ENCODE results near the gene PKM.

The PKM gene

GRCh38 chr15:72202302-72202701 lies 28.7 kb downstream of the PKM start:
- DNase-seq (ENCODE audit: low read depth in 2 of 3, low spot score in 2 of 3): no peak

DNA sequence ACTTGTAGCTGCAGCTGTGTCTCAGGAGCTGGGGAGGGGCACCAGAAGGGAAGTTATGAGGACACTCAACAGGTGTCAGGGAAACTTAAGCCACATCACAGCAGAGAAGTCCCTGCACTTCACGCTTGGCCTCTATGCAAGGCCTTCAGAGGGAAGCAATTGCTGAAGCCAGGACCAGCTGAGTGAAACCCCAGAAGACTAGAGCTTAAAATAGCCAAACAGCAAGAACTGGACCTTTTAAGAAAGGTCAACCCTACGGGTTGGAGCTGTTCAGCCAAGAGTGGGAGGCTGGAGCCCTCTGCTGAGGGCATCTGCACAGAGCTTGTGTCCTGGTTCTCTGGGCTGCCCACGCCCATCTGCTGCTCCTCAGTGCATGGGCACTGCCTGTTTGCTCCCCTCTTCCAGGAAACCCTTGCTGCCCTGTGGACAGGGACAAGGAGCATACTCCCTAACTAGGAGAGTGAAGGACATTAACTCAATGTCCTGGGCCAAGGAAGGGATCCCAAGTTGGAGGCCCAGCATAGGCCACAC lies 29.5 kb downstream of the PKM start:
- no peak for DNase-seq (ENCODE audit: low read depth in 2 of 3, low spot score in 2 of 3)

GRCh38 chr15:72200395-72201237 lies 30.4 kb downstream of the PKM start:
- no peak for DNase-seq (ENCODE audit: low read depth in 2 of 3, low spot score in 2 of 3)

GRCh38 chr15:72199721-72200212 lies 31.2 kb downstream of the PKM start:
- peak in 1 of 3 experiments; percentile 32 for DNase-seq (ENCODE audit: low read depth in 2 of 3, low spot score in 2 of 3)

GRCh38 chr15:72199205-72199515 lies 31.8 kb downstream of the PKM start:
- DNase-seq (ENCODE audit: low read depth in 2 of 3, low spot score in 2 of 3): no peak

- no peak for DNase-seq (ENCODE audit: low read depth in 2 of 3, low spot score in 2 of 3)
Observed at GRCh38 chr15:72198356-72199204, 32.4 kb downstream of the PKM start.

DNA sequence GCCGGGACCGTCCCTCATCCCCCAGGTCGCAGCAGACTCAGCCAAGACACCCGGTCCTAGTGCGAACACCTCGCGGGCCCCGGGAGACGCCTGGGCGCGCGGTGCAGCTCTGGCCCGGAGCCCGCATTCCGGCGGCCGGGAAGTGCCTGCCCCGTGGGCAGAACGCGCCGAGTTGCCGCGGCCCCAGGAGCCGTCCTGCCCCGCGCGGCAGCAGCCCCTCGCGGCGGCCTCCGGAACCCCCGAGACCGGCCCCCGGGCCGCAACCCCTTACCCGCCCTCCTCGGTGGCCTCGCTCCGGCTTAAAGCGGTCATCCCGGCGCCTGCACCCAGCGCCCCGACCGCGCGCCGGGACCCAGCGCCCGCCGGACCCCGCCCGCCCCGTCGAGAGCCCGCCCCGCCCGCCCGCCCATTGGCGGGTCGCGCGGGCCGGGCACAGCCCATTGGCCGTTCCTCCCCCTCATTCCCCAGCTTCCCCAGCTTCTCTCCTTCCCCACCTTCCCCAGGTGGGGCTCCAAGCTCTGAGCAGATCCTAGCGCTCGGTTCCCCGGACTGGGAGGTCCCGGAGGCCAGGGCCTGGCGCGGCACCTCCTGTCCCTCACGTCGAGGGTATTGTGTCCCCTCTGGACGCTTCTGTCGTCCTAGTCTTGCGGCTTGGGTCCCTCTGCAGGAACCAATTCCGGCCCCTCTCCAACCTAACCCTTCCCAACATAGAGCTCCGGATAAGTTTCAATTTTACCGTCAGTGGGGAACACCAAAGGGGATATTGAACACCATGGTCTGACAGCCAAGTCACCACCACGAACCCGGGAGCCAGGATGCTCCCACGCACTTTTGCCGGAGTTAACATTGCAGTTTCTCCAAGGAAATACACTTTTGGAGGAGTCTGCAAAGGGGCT lies 33.3 kb downstream of the PKM start, which contains the start of gene GRAMD2A:
GRAMD2A (minus strand) TSS at position 328 of the 896 bp plus-strand sequence.
- DNase-seq (ENCODE audit: low read depth in 2 of 3, low spot score in 2 of 3): peak in 1 of 3 experiments; percentile 39

- no peak for DNase-seq (ENCODE audit: low read depth in 2 of 3, low spot score in 2 of 3)
Observed at GRCh38 chr15:72197041-72197459, 33.9 kb downstream of the PKM start.

DNA sequence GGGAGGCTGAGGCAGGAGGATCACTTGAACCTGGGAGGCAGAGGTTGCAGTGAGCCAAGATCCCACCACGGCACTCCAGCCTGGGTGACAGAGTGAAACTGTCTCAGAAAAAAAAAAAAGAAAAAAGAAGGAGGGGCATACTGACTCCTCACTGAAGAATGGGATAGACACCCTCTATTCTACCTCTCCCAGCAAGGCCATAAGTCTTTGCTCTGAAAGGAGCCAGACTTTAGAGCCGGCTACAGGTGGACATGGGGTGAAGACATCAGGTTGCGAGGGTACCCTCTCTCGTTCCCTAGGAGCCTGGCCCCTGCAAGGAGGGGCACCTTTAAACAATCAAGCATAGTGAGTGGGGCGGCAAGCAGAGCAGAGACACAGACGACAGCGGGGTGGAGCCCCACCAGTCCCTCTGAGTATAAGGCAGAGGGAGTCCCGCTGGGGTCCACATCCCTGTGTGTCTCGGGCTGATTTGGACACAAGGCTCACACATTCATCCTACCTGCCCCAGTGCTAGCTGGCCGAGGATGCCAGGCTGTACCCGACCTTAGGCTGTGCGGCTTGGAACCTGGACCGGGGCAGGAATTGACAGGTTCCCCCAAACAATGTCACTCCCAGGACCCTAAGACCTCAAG lies 34.5 kb downstream of the PKM start:
- no peak for DNase-seq (ENCODE audit: low read depth in 2 of 3, low spot score in 2 of 3)

DNA sequence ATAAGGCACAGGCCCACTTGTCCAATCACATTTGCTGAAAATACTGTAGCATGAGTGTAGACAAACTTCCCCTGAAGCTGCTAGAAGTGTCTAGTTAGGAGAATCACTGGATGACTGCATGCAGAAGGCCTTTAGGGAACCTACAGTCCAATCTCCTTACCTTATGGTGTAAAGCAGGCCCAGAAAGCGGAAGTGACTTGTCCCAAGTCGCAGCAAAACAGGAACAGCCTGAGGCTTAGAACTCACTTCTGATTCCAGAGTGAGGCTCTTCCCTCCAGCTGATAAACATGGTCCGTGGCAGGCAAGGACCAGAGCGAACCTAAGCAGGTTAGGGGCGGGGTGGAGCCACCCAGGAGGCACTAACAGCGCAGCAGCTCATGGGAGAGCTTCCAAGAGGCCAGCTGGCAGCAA lies 35.9 kb downstream of the PKM start:
- DNase-seq (ENCODE audit: low read depth in 2 of 3, low spot score in 2 of 3): no peak

GRCh38 chr15:72193836-72194396 lies 37.1 kb downstream of the PKM start:
- DNase-seq (ENCODE audit: low read depth in 2 of 3, low spot score in 2 of 3): no peak

GRCh38 chr15:72192416-72192815 lies 38.6 kb downstream of the PKM start:
- no peak for DNase-seq (ENCODE audit: low read depth in 2 of 3, low spot score in 2 of 3)

DNA sequence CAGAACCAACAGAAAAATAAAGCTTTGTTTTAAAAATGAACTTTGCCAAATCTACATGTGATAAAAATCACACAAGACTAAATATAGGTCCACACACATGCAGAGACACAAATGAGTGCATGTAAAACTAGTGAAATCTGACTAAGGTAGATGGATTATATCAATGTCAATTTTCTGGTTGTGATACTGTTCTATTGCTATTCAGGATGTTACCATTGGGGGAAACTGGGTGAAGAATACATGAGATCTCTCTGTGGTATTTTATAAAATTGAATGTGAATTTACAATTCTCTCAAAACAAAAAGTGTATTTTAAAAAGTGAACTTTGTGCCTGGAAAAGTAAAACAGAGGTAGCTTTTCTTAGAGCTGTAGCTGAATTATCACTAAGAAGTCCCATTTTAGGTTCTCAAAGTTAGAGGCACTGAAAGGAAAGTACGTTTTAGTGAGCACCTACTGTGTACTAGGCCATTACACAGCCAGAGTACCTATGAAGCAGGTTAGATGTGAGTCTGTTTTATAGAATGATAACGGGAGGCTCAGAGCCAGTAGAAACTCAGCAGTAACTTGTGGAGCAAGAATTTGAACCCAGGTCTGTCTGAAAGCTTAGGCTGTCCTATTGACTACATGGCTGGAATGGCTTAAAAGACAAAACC lies 41.6 kb downstream of the PKM start:
- DNase-seq (ENCODE audit: low read depth in 2 of 3, low spot score in 2 of 3): no peak

DNA sequence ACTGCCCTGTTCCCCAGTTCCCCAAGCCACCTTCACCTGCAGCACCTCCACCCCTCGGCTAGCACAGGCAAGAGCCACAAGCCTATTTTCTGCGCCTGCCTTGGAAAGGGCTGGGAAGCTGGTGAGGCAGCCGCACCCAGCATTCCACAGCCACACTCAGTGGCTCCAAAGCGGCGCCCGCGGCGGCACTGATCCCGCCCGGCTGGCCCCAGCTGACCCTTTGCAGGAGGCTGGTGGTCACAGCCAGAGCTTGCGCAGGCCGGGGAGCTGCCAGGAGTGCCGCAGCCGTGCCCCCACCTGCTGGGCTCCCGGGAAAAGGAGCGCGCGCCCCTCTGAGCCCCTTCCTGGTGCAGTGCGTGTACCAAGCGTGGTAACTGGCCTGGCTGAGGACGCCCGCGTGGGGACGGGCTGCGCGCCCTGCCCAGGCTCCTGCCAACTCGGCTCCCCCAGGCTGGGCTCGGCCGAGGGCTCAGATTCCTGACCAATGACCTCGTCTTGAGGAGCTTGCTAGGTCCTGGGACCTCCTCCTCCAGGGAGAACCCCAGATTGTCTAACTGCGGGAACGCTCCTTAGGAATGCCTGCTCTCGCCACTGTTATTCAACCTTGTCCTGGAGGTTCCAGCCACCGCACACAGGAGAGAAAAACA lies 46.7 kb downstream of the PKM start:
- no peak for DNase-seq (ENCODE audit: low read depth in 2 of 3, low spot score in 2 of 3)

DNA sequence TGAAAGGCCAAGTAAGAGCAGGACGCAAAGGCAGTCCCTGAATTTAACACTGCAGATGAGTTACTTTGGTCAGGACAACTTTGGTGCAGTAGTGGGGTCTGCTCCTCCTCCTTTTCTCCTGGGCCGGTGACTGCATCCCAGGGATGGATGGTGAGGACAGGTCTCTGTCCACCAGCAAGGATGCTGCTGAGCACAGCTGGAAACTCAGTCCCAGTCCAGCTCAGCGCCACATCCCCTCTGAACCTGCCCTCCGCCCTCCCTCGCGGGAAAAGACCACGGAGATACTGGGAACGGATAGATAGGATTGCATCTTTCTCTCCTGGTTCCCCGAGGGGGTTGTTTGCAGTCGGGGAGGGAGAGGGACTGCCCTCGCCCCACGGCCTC lies 47.2 kb downstream of the PKM start:
- DNase-seq (ENCODE audit: low read depth in 2 of 3, low spot score in 2 of 3): no peak

DNA sequence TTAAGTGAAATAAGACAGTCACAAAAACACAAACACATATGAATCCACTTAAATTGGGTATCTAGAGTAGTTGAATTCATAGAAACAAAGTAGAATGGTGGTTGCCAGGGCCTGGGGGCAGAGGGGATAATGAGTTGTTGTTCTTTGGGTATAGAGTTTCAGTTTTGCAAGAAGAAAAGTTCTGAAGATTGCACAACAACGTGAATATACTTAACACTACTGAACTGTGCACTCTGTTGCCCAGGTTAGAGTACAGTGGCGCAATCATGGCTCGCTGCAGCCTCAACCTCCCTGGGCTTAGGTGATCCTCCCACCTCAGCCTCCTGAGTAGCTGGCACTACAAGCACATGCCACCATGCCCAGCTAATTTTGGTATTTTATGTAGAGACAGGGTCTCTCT lies 48.3 kb downstream of the PKM start:
- DNase-seq (ENCODE audit: low read depth in 2 of 3, low spot score in 2 of 3): no peak

- no peak for DNase-seq (ENCODE audit: low read depth in 2 of 3, low spot score in 2 of 3)
Observed at GRCh38 chr15:72182244-72182643, 48.7 kb downstream of the PKM start.

- DNase-seq (ENCODE audit: low read depth in 2 of 3, low spot score in 2 of 3): no peak
Observed at GRCh38 chr15:72180761-72181324, 50.1 kb downstream of the PKM start.
